Measurements from ENCODE around the gene FLRT2. TPM values are rescaled to one million over a fixed set of nuclear protein-coding genes. Genes with fewer than 3 reads are reported as not detected.

The FLRT2 gene
- total RNA-seq, 2 experiments from 2014 or later: not detected

GRCh38 chr14:85702997-85703396, 173.1 kb downstream of the FLRT2 start:
- no peak overlapping the region for H3K4me3 Mint-ChIP-seq
- no peaks in the 10 kb centered on the region for H3K36me3 Mint-ChIP-seq
- DNase-seq (no peak), ATAC-seq (no peak)
- peaks cover 3% of the 10 kb centered on the region for H3K9me3 Mint-ChIP-seq (ENCODE audit: low read depth)
- CTCF ChIA-PET: no interaction called here
- H3K27me3 Mint-ChIP-seq: no peaks in the 10 kb centered on the region
- H3K4me1 Mint-ChIP-seq: no peaks in the 10 kb centered on the region
- H3K27ac Mint-ChIP-seq: no peak overlapping the region
